SK-N-SH (cell line): Measurements from ENCODE around the gene SIGLEC15. TPM values are rescaled to one million over a fixed set of nuclear protein-coding genes. Genes with fewer than 3 reads are reported as not detected.

ENCODE experiments used
- CTCF ChIA-PET: fragments of 300-600, 350-600 bp; formaldehyde crosslinking; extraction: SDS; loops from one replicate; lab custom pipeline; 2021; lab: Yijun Ruan, JAX
- POLR2A ChIA-PET: fragments of 350-600 bp; sonication (Branson Sonifier 250); formaldehyde crosslinking; extraction: SDS; loops from one replicate; lab custom pipeline; 2020; ENCODE audit warnings: antibody characterized with exemption, inconsistent platforms; lab: Yijun Ruan, JAX
- DNase-seq: peaks from one replicate; pipeline ENCODE4 v3.0.0; 2012
- H2AFZ ChIP-seq: fragments of 200-600 bp; sonication (generic); 2 replicates; pipeline ENCODE4 v1.8.1; 2016; ENCODE audit warnings: antibody characterized with exemption, mild to moderate bottlenecking, low read depth
- H3F3A ChIP-seq: fragments of 200-600 bp; sonication (generic); replicated peaks from 2 replicates; pipeline ENCODE3; 2016; ENCODE audit warnings: antibody characterized with exemption, mild to moderate bottlenecking; ENCODE audit not compliant: insufficient read depth
- H3K27ac ChIP-seq, 2 experiments: fragments of 200-500 bp in 1 of 2; fragments of 200-600 bp in 1 of 2; sonication (Bioruptor generic) in 1 of 2; sonication (generic), shearing (Covaris generic) in 1 of 2; 2 replicates each; pipeline versions ENCODE4 v1.5.1 to v1.6.1; 2014 to 2016; ENCODE audit warnings: low read depth in 2 of 2, inconsistent platforms in 1 of 2, low read length in 1 of 2, mild to moderate bottlenecking in 1 of 2, mixed read lengths in 1 of 2
- H3K27me3 ChIP-seq: fragments of 200-600 bp; sonication (generic), shearing (Covaris generic); 2 replicates; pipeline ENCODE4 v1.6.1; 2016; ENCODE audit warnings: mixed run types; ENCODE audit not compliant: insufficient read depth
- H3K36me3 ChIP-seq, 2 experiments: fragments of 200-500 bp in 1 of 2; fragments of 200-600 bp in 1 of 2; sonication (Bioruptor generic) in 1 of 2; sonication (generic) in 1 of 2; replicated peaks in 1 of 2; 2 replicates each; pipeline versions ENCODE3 to v1.5.1; 2014 to 2016; ENCODE audit warnings: low read length in 1 of 2, mild to moderate bottlenecking in 1 of 2; ENCODE audit not compliant: insufficient read depth in 2 of 2, control insufficient read depth in 1 of 2
- H3K4me1 ChIP-seq, 2 experiments: fragments of 200-500 bp in 1 of 2; fragments of 200-600 bp in 1 of 2; sonication (Bioruptor generic) in 1 of 2; sonication (generic), shearing (Covaris generic) in 1 of 2; 2 replicates each; pipeline versions ENCODE4 v1.5.1 to v1.6.1; 2014 to 2016; ENCODE audit warnings: low read depth in 1 of 2, low read length in 1 of 2, mixed run types in 1 of 2; ENCODE audit not compliant: insufficient read depth in 2 of 2, control insufficient read depth in 1 of 2
- H3K4me2 ChIP-seq: fragments of 200-600 bp; sonication (generic), shearing (Covaris generic); 2 replicates; pipeline ENCODE4 v1.6.1; 2017; ENCODE audit warnings: mixed run types
- H3K4me3 ChIP-seq, 2 experiments: fragments of 200-500 bp in 1 of 2; fragments of 200-600 bp in 1 of 2; sonication (Bioruptor generic) in 1 of 2; sonication (generic), shearing (Covaris generic) in 1 of 2; 2 replicates each; pipeline versions ENCODE4 v1.5.1 to v1.8.1; 2014 to 2016; ENCODE audit warnings: low read depth in 2 of 2, inconsistent platforms in 1 of 2, low read length in 1 of 2, mild to moderate bottlenecking in 1 of 2, mixed read lengths in 1 of 2, moderate library complexity in 1 of 2
- H3K79me2 ChIP-seq: fragments of 200-600 bp; sonication (generic); 2 replicates; pipeline ENCODE4 v1.8.1; 2017; ENCODE audit warnings: mild to moderate bottlenecking; ENCODE audit not compliant: insufficient read depth
- H3K9ac ChIP-seq: fragments of 200-600 bp; sonication (generic); 2 replicates; pipeline ENCODE4 v1.6.1; 2017; ENCODE audit warnings: mixed run types
- H3K9me2 ChIP-seq: fragments of 200-600 bp; sonication (generic); 2 replicates; pipeline ENCODE4 v1.6.1; 2017; ENCODE audit warnings: mixed run types
- H3K9me3 ChIP-seq: fragments of 200-600 bp; sonication (generic); 2 replicates; pipeline ENCODE4 v1.6.1; 2017; ENCODE audit warnings: mixed run types, mild to moderate bottlenecking, moderate library complexity
- H4K20me1 ChIP-seq: fragments of 200-600 bp; sonication (generic); 2 replicates; pipeline ENCODE4 v1.6.1; 2017; ENCODE audit warnings: mild to moderate bottlenecking, mixed run types; ENCODE audit not compliant: insufficient read depth
- CHD2 ChIP-seq: fragments of 150-350 bp; IDR thresholded peaks from 2 replicates; pipeline ENCODE4 v1.6.1; 2018; ENCODE audit warnings: low read length; ENCODE audit not compliant: partially characterized antibody
- EP300 ChIP-seq, 2 experiments: IDR thresholded peaks; 2 replicates each; pipeline versions ENCODE4 v1.4.0 to v1.6.1; 2012; ENCODE audit warnings: borderline replicate concordance in 1 of 2, low read depth in 1 of 2, low read length in 1 of 2
- EZH2phosphoT487 ChIP-seq: fragments of 200-600 bp; sonication (generic); IDR thresholded peaks from 2 replicates; pipeline ENCODE4 v1.6.1; 2017; ENCODE audit warnings: low read depth, mixed run types, mild to moderate bottlenecking, antibody characterized with exemption, moderate library complexity, borderline replicate concordance
- FOSL2 ChIP-seq: IDR thresholded peaks from 2 replicates; pipeline ENCODE4 v1.4.0; 2012; ENCODE audit warnings: low read depth, mild to moderate bottlenecking, moderate library complexity, borderline replicate concordance
- FOXJ3 ChIP-seq: sonication (generic); formaldehyde crosslinking; IDR thresholded peaks from 2 replicates; pipeline ENCODE4 v1.5.1; 2020; ENCODE audit warnings: mild to moderate bottlenecking, missing genetic modification reagents
- GABPA ChIP-seq: IDR thresholded peaks from 2 replicates; pipeline ENCODE4 v1.4.0; 2012; ENCODE audit warnings: low read depth, mild to moderate bottlenecking
- MEF2A ChIP-seq: IDR thresholded peaks from 2 replicates; pipeline ENCODE4 v1.4.0; 2012; ENCODE audit warnings: low read depth, borderline replicate concordance
- MXI1 ChIP-seq: IDR thresholded peaks from 2 replicates; pipeline ENCODE4 v1.6.1; 2012; ENCODE audit warnings: mild to moderate bottlenecking, low read depth, low read length, improper control_type of control experiment
- RFX5 ChIP-seq: IDR thresholded peaks from 2 replicates; pipeline ENCODE4 v1.6.1; 2012; ENCODE audit warnings: mild to moderate bottlenecking, improper control_type of control experiment, low read length
- RXRA ChIP-seq: IDR thresholded peaks from 2 replicates; pipeline ENCODE4 v1.4.0; 2012; ENCODE audit warnings: low read depth, mild to moderate bottlenecking, borderline replicate concordance
- SMC3 ChIP-seq: IDR thresholded peaks from 2 replicates; pipeline ENCODE4 v1.6.1; 2012; ENCODE audit warnings: low read depth, low read length, improper control_type of control experiment
- TAF1 ChIP-seq: IDR thresholded peaks from 2 replicates; pipeline ENCODE4 v1.6.1; 2012; ENCODE audit warnings: low read depth, mild to moderate bottlenecking, low read length, moderate library complexity, borderline replicate concordance
- YY1 ChIP-seq: IDR thresholded peaks from 2 replicates; pipeline ENCODE4 v1.4.0; 2012; ENCODE audit warnings: low read depth, mild to moderate bottlenecking
- WGBS: methylation state at CpG from one replicate; pipeline ENCODE4 v1.1.6; 2017; ENCODE audit warnings: low lambda C conversion rate; 5-methylcytosine and 5-hydroxymethylcytosine counted together
- polyA plus RNA-seq, 3 experiments: library from polyadenylated mRNA; depleted of rRNA; stranded (reverse); fragments of >200 nt; gene quantifications; 2 replicates each; pipeline ENCODE4 v1.2.3, GENCODE V29; 2012
- TF ChIP-seq, protein P1 (sequence below): fragments of 150-350 bp; IDR thresholded peaks from 2 replicates; pipeline ENCODE4 v1.6.1; 2016; ENCODE audit warnings: mild to moderate bottlenecking, low read depth, low read length
- TF ChIP-seq, protein P2 (sequence below): IDR thresholded peaks from 2 replicates; pipeline ENCODE4 v1.4.0; 2012; ENCODE audit warnings: low read depth
- TF ChIP-seq, protein P3 (sequence below): fragments of 150-350 bp; IDR thresholded peaks from 2 replicates; pipeline ENCODE4 v1.6.1; 2017; ENCODE audit warnings: antibody characterized with exemption, low read length, low read depth, borderline replicate concordance

SIGLEC15 gene
- polyA plus RNA-seq, 1 of the 3 experiments (the other 2 are of a cell fraction) = 0.10 TPM

DNA sequence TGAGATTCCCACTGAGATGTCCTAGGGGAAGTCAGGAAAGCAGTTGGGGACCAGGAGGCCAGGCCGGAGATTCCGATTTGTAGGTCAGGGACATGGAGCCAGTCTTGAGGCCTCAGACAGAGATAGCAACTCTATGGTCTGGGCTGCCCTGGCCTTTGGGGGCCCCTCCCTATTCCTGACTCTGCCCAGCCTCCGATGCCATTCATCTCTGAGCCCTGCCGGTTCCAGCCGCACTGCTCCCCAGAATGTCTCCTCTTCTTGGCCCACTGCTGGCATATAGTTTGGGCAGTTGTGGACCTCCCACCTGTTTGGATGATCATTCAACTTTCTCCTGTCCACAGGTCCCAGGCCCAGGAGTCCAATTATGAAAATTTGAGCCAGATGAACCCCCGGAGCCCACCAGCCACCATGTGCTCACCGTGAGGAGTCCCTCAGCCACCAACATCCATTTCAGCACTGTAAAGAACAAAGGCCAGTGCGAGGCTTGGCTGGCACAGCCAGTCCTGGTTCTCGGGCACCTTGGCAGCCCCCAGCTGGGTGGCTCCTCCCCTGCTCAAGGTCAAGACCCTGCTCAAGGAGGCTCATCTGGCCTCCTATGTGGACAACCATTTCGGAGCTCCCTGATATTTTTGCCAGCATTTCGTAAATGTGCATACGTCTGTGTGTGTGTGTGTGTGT lies 16.4 kb downstream of the SIGLEC15 start (continued):
- no peak for TF ChIP-seq RFX5
- no peak for TF ChIP-seq FOSL2
- no peak for TF ChIP-seq RXRA
- no peak for TF ChIP-seq YY1
- no peak for TF ChIP-seq MXI1
- no peak for TF ChIP-seq TAF1
- TF ChIP-seq, protein P1, sequence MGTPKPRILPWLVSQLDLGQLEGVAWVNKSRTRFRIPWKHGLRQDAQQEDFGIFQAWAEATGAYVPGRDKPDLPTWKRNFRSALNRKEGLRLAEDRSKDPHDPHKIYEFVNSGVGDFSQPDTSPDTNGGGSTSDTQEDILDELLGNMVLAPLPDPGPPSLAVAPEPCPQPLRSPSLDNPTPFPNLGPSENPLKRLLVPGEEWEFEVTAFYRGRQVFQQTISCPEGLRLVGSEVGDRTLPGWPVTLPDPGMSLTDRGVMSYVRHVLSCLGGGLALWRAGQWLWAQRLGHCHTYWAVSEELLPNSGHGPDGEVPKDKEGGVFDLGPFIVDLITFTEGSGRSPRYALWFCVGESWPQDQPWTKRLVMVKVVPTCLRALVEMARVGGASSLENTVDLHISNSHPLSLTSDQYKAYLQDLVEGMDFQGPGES = no peak

DNA sequence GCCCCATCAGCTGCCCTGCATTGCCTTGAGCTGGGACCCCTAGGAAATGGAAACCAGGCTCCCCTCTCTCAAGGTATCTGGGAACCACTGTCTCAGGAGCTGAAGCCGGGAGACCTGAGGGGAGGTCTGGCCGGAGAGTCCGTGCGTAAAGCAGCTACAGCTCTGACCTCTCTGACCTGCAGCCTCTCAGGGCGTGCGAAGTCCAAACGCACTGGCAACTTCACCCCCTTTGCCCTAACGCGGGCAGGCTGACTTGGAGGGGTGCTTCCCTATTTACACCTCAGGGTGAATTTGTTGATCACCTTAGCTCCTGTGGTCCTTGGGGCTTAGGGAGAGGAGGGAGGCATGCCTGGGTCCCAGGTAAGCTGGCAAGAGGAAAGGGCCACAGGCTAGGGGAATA lies 17.5 kb downstream of the SIGLEC15 start:
- H3K79me2 ChIP-seq = no peaks in the 10 kb centered on the region
- no peak overlapping the region for H3K4me2 ChIP-seq
- no peak for DNase-seq
- no peaks in the 10 kb centered on the region for H3K27me3 ChIP-seq
- H3K36me3 ChIP-seq = no peaks in the 10 kb centered on the region
- no peak for TF ChIP-seq EP300 (IDR thresholded peaks at IDR 0.05; ENCODE audit: borderline replicate concordance in 1 of 2, low read depth in 1 of 2, low read length in 1 of 2)
- TF ChIP-seq CHD2 = no peak
- TF ChIP-seq GABPA = no peak
- no peak for TF ChIP-seq FOXJ3 (CRISPR knock-in tag)
- H3K4me1 ChIP-seq = peaks cover 8 to 12% of the 10 kb centered on the region in 2 experiments; a peak in 1 of 4 replicates
- no peaks in the 10 kb centered on the region for H3F3A ChIP-seq
- H2AFZ ChIP-seq = no peak overlapping the region
- H3K4me3 ChIP-seq = no peak overlapping the region
- 100% methylated on average over 6 of the region's 9 CpGs for WGBS
- no peak overlapping the region for H3K9ac ChIP-seq
- H4K20me1 ChIP-seq = no peaks in the 10 kb centered on the region
- no peaks in the 10 kb centered on the region for H3K9me3 ChIP-seq
- POLR2A ChIA-PET = no interaction called here
- CTCF ChIA-PET = interaction anchor here (1.5 kb wide), 1 partner anchor 37 kb away, joined by 4 read pairs; no protein-coding TSS in a partner anchor
- no peaks in the 10 kb centered on the region for H3K9me2 ChIP-seq
- no peak overlapping the region for H3K27ac ChIP-seq

DNA sequence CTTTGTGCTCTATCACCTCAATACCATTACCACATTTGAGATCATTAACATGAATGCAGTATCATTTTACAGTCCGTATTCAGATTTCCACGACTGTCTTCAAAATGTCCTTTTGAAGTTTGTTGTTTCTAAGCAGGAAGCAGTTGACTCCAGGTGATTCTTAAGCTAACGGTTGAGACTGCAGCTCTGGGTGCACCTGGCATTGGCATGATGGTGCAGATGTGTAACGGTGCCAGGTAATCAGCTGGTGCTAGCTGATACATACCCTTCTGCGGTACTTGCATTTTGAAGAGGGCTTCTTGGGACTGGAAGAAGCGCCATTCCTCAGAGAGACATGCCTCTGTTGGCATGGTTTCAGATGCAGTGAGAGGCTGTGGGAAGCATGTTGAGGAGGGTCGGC lies 19.5 kb downstream of the SIGLEC15 start:
- TF ChIP-seq, protein P2, sequence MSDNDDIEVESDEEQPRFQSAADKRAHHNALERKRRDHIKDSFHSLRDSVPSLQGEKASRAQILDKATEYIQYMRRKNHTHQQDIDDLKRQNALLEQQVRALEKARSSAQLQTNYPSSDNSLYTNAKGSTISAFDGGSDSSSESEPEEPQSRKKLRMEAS = no peak
- TF ChIP-seq SMC3 (no peak), MEF2A (no peak), EZH2phosphoT487 (no peak)
- TF ChIP-seq, protein P3, sequence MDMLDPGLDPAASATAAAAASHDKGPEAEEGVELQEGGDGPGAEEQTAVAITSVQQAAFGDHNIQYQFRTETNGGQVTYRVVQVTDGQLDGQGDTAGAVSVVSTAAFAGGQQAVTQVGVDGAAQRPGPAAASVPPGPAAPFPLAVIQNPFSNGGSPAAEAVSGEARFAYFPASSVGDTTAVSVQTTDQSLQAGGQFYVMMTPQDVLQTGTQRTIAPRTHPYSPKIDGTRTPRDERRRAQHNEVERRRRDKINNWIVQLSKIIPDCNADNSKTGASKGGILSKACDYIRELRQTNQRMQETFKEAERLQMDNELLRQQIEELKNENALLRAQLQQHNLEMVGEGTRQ = no peak
- TF ChIP-seq, all 33 proteins: peak for 0
- Histone ChIP-seq H3K4me1 (0 out of 4 replicates have a peak, but pooled peaks cover 0 to 8% of the 10 kb centered on the region in 2 experiments), H3K9me3 (no peaks in the 10 kb centered on the region), H3K36me3 (peaks cover 10 to 11% of the 10 kb centered on the region in 2 experiments), H3K79me2 (no peaks in the 10 kb centered on the region), H3K4me3 (no peak overlapping the region), H3K9ac (no peak overlapping the region), H3K27ac (no peak overlapping the region), H3F3A (no peaks in the 10 kb centered on the region), H2AFZ (no peak overlapping the region), H3K27me3 (no peaks in the 10 kb centered on the region), H3K9me2 (no peaks in the 10 kb centered on the region), H3K4me2 (no peak overlapping the region), H4K20me1 (no peaks in the 10 kb centered on the region)
- WGBS = 99% methylated on average over 6 of the region's 7 CpGs
- no peak for DNase-seq
- CTCF ChIA-PET = interaction anchor here (1.6 kb wide), 1 partner anchor 35 kb away, joined by 3 read pairs; no protein-coding TSS in a partner anchor
- POLR2A ChIA-PET = no interaction called here
